Liver (tissue), 9 donors: ENCODE data around the gene CD19. TPM values are rescaled to one million over a fixed set of nuclear protein-coding genes. Genes with fewer than 3 reads are reported as not detected.

Experiments used
- DNase-seq: peaks from one replicate; pipeline ENCODE4 v3.0.0-alpha.2; 2017; ENCODE audit warnings: low spot score
- H3K27ac ChIP-seq, 2 donors: one replicate each; pipeline ENCODE4 v1.7.0; 2013; ENCODE audit warnings: inconsistent platforms in 2 of 2, low read length in 2 of 2, control low read depth in 1 of 2, low read depth in 1 of 2, mild to moderate bottlenecking in 1 of 2
- H3K27me3 ChIP-seq, 4 donors: one replicate each; pipeline versions ENCODE4 v1.6.1 to v1.7.0; 2013; ENCODE audit warnings: low read length in 3 of 4, inconsistent platforms in 1 of 4, mild to moderate bottlenecking in 1 of 4, moderate library complexity in 1 of 4; ENCODE audit not compliant: control insufficient read depth in 4 of 4, insufficient read depth in 4 of 4
- H3K36me3 ChIP-seq, 4 donors: one replicate each; pipeline versions ENCODE4 v1.6.1 to v1.7.0; 2013; ENCODE audit warnings: low read length in 3 of 4, mild to moderate bottlenecking in 3 of 4, low read depth in 1 of 4, moderate library complexity in 1 of 4; ENCODE audit not compliant: control insufficient read depth in 4 of 4, insufficient read depth in 3 of 4
- H3K4me1 ChIP-seq, 4 donors: one replicate each; pipeline versions ENCODE4 v1.6.1 to v1.7.0; 2013; ENCODE audit warnings: low read length in 3 of 4, mild to moderate bottlenecking in 3 of 4, moderate library complexity in 1 of 4; ENCODE audit not compliant: control insufficient read depth in 4 of 4, insufficient read depth in 4 of 4
- H3K4me3 ChIP-seq, 3 donors: one replicate each; pipeline versions ENCODE4 v1.6.1 to v1.7.0; 2013; ENCODE audit warnings: low read length in 3 of 3, control low read depth in 1 of 3, low read depth in 1 of 3, mild to moderate bottlenecking in 1 of 3
- H3K9ac ChIP-seq, 2 donors: one replicate each; pipeline ENCODE4 v1.7.0; 2013; ENCODE audit warnings: low read length in 2 of 2, mild to moderate bottlenecking in 2 of 2, moderate library complexity in 2 of 2, control low read depth in 1 of 2, low read depth in 1 of 2
- H3K9me3 ChIP-seq, 4 donors: one replicate each; pipeline versions ENCODE4 v1.6.1 to v1.7.0; 2013; ENCODE audit warnings: low read length in 3 of 4; ENCODE audit not compliant: control insufficient read depth in 4 of 4
- EGR1 ChIP-seq, 2 donors: IDR thresholded peaks; 2 replicates each; pipeline ENCODE4 v1.6.1; 2016 to 2018; ENCODE audit warnings: antibody characterized with exemption in 2 of 2, low read depth in 2 of 2
- HNF4A ChIP-seq, 2 donors: conservative IDR thresholded peaks; 2 replicates each; pipeline ENCODE4 v1.6.1; 2016; ENCODE audit warnings: antibody characterized with exemption in 2 of 2, mild to moderate bottlenecking in 2 of 2
- NR2F2 ChIP-seq: IDR thresholded peaks from 2 replicates; pipeline ENCODE4 v1.6.1; 2016; ENCODE audit warnings: antibody characterized with exemption
- RXRA ChIP-seq, 2 donors: IDR thresholded peaks; 2 replicates each; pipeline ENCODE4 v1.6.1; 2017 to 2018; ENCODE audit warnings: antibody characterized with exemption in 2 of 2, mild to moderate bottlenecking in 1 of 2
- SP1 ChIP-seq: IDR thresholded peaks from 2 replicates; pipeline ENCODE4 v1.6.1; 2018; ENCODE audit warnings: antibody characterized with exemption, mild to moderate bottlenecking
- TAF1 ChIP-seq: conservative IDR thresholded peaks from 2 replicates; pipeline ENCODE4 v1.6.1; 2016; ENCODE audit warnings: antibody characterized with exemption, mild to moderate bottlenecking
- YY1 ChIP-seq: IDR thresholded peaks from 2 replicates; pipeline ENCODE4 v1.6.1; 2016; ENCODE audit warnings: antibody characterized with exemption, mild to moderate bottlenecking
- WGBS: extraction: QIAGEN DNeasy Blood & Tissue Kit; methylation state at CpG from one replicate; pipeline ENCODE4 v1.1.7; 2013; 5-methylcytosine and 5-hydroxymethylcytosine counted together
- polyA plus RNA-seq, 2 donors: library from polyadenylated mRNA; stranded (reverse) in 1 of 2; unstranded in 1 of 2; fragments of 200-250 nt in 1 of 2; fragments of >200 nt in 1 of 2; fragmentation: Nextera tagmentation in 1 of 2; extraction: Ambion mirVana in 1 of 2; gene quantifications; one replicate each; pipeline versions ENCODE4 v1.2.1 to v1.2.3, GENCODE V29; 2013 to 2015
- total RNA-seq, 2 donors: library from RNA; depleted of rRNA; stranded (reverse); fragments of >200 nt; gene quantifications; one replicate each; pipeline ENCODE4 v1.2.3, GENCODE V29; 2014
- TF ChIP-seq, protein P1 (sequence below): IDR thresholded peaks from 2 replicates; pipeline ENCODE4 v1.6.1; 2016; ENCODE audit warnings: antibody characterized with exemption, mild to moderate bottlenecking
- TF ChIP-seq, protein P2 (sequence below): IDR thresholded peaks from 2 replicates; pipeline ENCODE4 v1.6.1; 2016; ENCODE audit warnings: antibody characterized with exemption
- TF ChIP-seq, protein P3 (sequence below): fragments of 150-350 bp; IDR thresholded peaks from 2 replicates; pipeline ENCODE4 v1.5.1; 2017; ENCODE audit warnings: improper control_type of control experiment, low read depth, low read length; ENCODE audit not compliant: missing input control
- donor health status: healthy.
- donor health status: healthy.
- donor health status: healthy.
- donor health status: healthy.
- donor health status: healthy.

CD19 gene
- total and polyA plus RNA-seq, 4 donors = 0.08 to 1.2 (median 0.49) TPM

DNA sequence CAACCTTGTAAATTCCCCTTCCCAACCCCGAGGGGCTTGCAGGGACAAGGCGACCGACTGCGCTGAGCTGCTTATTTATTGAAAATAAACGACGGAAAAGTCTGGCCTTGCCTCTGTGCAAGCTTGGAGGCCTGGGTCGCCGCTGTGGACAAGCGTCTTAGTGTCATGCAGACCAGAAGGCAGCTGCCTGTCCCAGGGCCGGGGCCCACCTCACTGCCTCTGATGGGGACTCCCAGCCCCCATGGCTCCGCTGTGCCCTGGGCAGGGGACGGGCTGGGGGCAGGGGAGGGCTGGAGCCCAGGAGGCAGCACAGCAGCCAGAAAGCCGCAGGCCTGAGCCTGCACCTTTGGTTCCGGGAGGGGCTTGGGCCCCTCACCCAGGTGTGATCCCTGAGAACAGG, 27.4 kb upstream of the CD19 start (continued):
- TF ChIP-seq, protein P1, sequence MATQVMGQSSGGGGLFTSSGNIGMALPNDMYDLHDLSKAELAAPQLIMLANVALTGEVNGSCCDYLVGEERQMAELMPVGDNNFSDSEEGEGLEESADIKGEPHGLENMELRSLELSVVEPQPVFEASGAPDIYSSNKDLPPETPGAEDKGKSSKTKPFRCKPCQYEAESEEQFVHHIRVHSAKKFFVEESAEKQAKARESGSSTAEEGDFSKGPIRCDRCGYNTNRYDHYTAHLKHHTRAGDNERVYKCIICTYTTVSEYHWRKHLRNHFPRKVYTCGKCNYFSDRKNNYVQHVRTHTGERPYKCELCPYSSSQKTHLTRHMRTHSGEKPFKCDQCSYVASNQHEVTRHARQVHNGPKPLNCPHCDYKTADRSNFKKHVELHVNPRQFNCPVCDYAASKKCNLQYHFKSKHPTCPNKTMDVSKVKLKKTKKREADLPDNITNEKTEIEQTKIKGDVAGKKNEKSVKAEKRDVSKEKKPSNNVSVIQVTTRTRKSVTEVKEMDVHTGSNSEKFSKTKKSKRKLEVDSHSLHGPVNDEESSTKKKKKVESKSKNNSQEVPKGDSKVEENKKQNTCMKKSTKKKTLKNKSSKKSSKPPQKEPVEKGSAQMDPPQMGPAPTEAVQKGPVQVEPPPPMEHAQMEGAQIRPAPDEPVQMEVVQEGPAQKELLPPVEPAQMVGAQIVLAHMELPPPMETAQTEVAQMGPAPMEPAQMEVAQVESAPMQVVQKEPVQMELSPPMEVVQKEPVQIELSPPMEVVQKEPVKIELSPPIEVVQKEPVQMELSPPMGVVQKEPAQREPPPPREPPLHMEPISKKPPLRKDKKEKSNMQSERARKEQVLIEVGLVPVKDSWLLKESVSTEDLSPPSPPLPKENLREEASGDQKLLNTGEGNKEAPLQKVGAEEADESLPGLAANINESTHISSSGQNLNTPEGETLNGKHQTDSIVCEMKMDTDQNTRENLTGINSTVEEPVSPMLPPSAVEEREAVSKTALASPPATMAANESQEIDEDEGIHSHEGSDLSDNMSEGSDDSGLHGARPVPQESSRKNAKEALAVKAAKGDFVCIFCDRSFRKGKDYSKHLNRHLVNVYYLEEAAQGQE = no peak
- TF ChIP-seq, protein P2, sequence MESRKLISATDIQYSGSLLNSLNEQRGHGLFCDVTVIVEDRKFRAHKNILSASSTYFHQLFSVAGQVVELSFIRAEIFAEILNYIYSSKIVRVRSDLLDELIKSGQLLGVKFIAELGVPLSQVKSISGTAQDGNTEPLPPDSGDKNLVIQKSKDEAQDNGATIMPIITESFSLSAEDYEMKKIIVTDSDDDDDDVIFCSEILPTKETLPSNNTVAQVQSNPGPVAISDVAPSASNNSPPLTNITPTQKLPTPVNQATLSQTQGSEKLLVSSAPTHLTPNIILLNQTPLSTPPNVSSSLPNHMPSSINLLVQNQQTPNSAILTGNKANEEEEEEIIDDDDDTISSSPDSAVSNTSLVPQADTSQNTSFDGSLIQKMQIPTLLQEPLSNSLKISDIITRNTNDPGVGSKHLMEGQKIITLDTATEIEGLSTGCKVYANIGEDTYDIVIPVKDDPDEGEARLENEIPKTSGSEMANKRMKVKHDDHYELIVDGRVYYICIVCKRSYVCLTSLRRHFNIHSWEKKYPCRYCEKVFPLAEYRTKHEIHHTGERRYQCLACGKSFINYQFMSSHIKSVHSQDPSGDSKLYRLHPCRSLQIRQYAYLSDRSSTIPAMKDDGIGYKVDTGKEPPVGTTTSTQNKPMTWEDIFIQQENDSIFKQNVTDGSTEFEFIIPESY = no peak
- TF ChIP-seq HNF4A (conservative IDR thresholded peaks at IDR 0.05) (no peak), RXRA (IDR thresholded peaks at IDR 0.05) (no peak)

DNA sequence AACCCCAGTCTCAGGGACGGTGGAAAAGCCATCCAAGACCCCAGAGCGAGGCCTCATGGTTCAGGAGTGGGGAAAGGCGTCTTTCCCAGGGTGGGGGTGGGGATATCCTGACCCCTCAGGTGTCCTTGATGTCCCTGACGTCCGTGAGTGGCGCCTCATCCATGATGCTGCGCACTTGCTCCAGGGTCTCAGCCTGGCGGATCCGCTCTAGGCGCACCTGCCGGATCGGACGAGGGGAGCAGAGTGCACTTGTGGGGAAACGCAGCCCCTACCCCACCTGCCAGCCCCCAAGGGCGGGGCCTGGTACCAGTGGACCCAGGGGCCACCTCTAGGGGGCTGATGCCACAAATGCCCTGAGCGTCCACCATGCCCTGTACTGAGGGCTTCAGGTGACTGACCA, 26.9 kb upstream of the CD19 start:
- WGBS = 98% methylated on average over 16 of the region's 16 CpGs
- Histone ChIP-seq H3K4me1 (no peaks in the 10 kb centered on the region), H3K36me3 (peaks cover 0 to 16% (median 9%) of the 10 kb centered on the region in 4 donors), H3K9ac (no peak overlapping the region), H3K4me3 (no peak overlapping the region), H3K27me3 (no peaks in the 10 kb centered on the region), H3K9me3 (no peaks in the 10 kb centered on the region), H3K27ac (no peak overlapping the region)
- no peak for DNase-seq
- TF ChIP-seq TAF1 (no peak), RXRA (IDR thresholded peaks at IDR 0.05) (no peak), EGR1 (IDR thresholded peaks at IDR 0.05; ENCODE audit: low read depth in 2 of 2) (no peak), HNF4A (conservative IDR thresholded peaks at IDR 0.05) (no peak), YY1 (no peak)
- TF ChIP-seq, protein P3, sequence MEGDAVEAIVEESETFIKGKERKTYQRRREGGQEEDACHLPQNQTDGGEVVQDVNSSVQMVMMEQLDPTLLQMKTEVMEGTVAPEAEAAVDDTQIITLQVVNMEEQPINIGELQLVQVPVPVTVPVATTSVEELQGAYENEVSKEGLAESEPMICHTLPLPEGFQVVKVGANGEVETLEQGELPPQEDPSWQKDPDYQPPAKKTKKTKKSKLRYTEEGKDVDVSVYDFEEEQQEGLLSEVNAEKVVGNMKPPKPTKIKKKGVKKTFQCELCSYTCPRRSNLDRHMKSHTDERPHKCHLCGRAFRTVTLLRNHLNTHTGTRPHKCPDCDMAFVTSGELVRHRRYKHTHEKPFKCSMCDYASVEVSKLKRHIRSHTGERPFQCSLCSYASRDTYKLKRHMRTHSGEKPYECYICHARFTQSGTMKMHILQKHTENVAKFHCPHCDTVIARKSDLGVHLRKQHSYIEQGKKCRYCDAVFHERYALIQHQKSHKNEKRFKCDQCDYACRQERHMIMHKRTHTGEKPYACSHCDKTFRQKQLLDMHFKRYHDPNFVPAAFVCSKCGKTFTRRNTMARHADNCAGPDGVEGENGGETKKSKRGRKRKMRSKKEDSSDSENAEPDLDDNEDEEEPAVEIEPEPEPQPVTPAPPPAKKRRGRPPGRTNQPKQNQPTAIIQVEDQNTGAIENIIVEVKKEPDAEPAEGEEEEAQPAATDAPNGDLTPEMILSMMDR = no peak

DNA sequence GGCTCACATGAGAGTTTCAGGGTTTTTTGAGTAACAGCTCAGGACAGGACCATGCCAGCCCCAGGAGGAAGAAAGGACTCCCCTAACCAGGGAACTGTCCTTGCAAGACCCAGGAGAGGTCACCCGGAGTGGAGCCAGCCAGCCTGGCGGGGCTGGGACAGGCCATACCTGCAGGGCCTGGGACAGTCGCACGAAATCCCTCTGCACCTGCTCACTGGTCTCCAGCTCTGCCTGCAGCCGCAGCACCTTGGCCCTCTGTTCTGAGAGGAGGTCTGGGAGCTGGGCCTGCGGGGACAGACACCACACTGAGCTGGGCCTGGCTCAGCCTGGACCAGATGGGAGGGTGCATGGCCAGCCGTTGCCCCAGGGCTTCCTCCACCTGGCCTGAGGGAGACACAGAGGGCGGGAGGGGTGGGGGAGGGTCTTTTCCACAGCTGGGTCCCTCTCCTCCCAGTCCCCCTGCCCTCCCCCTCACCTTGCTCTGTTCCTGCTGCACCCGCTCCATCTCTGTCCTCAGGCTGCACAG, 26.5 kb upstream of the CD19 start:
- Histone ChIP-seq H3K9me3 (no peaks in the 10 kb centered on the region), H3K4me1 (no peaks in the 10 kb centered on the region), H3K4me3 (no peak overlapping the region), H3K27me3 (no peaks in the 10 kb centered on the region), H3K9ac (no peak overlapping the region), H3K27ac (no peak overlapping the region), H3K36me3 (peaks cover 0 to 16% (median 9%) of the 10 kb centered on the region in 4 donors)
- DNase-seq = no peak
- TF ChIP-seq, protein P1 = no peak
- TF ChIP-seq SP1 (no peak), NR2F2 (no peak)
- WGBS = 97% methylated on average over 9 of the region's 9 CpGs
